ENCODE measurements around the gene LRRC32.
A peak's percentile ranks its signal among the peaks of the same experiment; 100 is the strongest.
"Not testable (repeated sequence)": the region's sequence is repeated elsewhere in the genome, so short reads cannot be mapped to it uniquely, and the experiment has no call there.

The LRRC32 gene

DNA sequence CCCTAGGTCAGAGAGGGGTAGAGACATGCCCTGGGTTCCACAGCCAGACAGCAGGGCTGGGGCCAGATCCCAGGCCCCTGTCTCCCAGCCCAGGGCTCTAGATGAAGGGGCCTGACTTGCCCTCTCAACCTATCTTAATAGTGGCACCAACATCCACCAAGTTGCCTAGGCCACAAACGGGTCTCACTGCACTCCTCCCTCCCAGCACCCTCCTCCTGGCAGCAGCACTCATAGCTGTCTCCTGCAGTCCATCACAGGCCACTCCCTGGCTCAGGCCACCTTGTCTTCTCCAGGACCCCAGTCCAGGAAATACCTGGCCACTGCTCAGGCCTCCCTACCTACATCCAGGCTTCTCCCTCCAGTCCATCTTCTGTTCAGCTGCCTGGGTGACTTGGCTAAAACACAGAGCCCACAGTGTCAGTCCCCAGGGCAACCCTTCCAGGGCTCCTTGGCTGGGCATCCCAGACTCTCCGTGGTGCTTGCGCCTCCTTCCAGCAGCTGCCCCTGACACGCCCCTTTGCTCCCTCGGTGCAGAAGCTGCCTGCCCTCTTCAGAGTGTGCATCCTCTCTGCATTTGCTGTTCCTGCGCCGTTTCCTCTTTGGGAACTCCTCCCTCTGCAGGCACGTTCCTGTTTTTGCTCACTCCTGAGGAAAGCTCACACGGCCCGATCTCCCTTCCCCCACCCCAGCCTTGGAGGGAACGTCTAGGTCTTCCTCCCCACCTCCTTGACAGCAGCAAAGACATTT lies 40.5 kb downstream of the LRRC32 start:
- DNase-seq (ENCODE audit: low read depth in 3 of 3) = no peak

DNA sequence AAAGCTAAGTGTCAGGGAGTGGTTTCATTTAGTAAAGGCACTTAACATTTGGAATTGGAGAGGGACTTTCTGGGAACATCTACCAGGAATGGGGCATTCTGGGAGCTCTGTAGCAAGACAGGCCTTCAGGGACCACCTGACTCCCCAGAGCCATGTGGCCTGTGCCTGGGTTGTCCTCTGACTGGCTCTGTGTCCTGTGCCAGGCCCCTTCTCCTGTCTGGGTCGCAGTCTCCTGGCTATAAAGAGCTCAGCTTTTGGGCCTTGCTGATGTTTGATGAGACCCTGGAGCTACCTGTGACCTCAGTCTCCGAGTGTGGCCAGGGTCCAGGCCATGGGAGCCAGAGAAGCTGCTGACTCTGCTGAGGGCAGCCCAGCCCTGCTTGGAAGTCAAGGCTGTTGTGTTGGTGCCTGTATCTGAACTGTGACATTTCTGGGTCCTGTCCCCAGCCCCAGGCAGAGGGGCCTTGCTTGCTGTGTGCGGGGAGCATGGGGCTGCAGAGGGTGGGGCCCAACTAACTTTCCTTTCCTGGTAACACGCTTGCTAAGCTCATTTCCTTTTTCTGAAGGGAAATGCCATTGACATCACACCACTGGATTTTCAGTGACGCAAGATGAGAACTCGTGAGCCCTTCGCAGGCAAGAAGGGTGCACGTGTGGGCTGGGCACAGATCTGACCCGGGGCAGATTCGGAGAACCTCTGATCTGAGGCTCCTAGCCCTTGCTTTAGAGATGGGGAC lies 41.3 kb downstream of the LRRC32 start:
- peak in 1 of 3 experiments; percentile 30 for DNase-seq (ENCODE audit: low read depth in 3 of 3)

DNA sequence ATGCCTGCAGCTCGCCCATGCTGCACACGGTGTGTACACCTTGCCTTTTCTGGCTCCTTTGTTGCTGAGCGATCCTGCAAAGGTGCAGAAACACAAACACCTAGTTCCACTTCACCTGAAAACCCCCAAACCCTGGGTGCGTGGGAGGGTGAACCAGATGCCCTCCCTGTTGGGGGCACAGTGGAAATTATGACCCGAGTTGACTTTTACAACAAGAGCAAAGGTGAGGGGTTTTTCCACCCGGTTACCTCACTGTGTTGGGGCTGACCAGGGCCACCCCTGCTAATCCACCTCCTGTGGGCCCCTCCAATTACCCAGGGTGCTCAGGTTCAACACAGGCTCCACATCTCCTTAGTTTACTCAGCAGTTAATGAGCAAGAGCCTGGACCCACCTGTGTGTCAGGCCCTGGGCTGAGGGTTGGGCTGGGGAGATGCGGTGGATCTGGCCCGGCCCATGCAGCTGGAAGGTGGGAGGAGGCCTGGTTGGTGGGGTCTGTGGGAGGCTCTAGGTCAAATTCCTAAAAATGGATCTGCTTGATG lies 42.1 kb downstream of the LRRC32 start:
- DNase-seq (ENCODE audit: low read depth in 3 of 3) = peak in 1 of 3 experiments; percentile 48

DNA sequence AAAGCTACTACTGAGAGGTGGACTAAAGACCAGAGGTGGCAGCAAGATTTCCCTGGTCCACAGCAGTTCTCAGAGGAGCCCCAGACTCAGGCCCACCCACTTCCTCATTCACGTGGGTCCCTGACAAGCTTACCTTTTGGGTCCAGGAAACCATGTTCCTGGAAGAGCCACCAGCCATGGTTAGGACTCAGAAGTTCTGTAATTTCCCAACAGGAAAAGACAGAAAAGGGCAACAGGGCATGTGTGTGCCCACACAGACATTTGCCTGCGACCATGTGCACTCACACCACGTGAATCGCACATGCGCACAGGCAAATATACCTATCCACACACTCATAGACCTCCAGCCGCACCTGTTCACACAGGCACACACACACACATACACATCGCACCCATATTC lies 42.9 kb downstream of the LRRC32 start:
- DNase-seq (ENCODE audit: low read depth in 3 of 3) = no peak

DNA sequence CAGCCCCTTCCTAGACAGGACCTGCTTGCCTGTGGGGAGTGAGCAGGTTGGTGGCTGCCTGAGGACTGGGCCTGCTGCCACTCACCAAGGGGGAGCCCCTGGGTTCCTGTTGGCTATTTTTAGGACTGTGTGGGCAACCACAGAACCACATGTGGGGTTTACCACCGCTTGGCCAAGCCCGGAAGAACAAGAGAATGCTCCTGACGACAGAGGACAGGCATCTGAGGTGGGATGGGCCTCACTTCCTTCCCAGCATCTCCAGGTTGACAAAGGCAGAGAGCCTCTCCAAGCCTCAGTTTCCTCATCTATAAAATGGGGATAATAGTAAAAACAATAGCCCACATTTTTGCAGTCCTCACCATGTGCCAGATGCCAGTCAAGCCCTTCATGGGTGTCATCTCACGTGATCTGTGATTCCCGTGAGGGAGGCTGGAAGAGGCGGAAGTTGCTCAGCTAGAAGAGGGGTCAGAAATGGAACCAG lies 43.6 kb downstream of the LRRC32 start:
- DNase-seq (ENCODE audit: low read depth in 3 of 3) = peak in 2 of 3 experiments; percentile 11 to 63

DNA sequence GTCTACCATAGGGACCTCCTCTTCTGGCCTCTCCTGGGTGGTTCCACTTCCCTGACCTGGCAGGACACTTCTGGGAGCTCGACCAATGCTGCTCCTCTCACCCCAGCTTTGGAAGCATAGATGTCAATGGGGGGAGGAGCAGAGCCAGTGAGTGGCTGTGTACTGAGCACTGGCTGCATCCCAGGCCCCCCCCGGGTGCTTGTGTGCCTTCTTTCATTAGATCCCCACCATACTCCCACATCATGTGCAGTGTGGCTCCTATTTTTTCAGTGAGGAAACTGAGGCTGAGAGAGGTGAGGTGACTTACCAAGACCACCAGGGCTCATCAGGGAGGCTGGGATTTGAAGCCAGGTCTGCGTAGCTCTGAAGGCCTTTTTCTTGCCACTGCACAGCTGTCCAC lies 44.3 kb downstream of the LRRC32 start:
- DNase-seq (ENCODE audit: low read depth in 3 of 3) = no peak

DNA sequence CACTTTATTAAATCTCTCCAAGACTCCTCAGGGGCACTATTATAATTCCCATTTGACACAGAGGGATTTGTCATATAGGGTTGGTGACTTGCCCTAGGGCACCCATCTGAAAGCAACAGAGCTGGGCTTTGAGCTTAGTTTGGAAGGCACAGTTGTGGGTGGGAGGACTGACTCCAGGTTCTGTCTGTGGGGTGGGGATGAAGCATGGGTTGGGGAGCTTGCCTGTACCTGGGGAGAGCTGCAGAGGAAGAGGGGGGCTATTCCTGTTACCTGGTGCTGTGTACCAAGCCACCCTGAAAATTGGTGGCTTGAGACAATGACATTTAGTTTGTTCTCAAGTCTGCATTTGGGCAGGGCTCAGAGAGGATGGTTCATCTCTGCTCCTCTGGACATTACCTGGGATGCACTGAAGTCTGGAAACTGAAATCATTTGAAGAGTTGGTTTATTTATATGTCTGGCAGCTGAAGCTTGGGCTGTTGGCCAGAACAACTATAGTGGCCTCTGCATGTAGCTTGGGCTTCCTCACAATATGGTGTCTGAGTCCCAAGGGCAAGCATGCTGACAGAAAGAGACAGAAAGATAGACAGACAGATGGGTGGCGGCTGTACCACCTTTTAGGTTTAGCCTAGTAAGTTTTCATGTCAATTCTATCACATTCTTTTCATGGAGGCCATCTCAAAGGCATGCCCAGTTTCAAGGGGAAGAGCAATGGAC lies 44.9 kb downstream of the LRRC32 start:
- no peak for DNase-seq (ENCODE audit: low read depth in 3 of 3)

DNA sequence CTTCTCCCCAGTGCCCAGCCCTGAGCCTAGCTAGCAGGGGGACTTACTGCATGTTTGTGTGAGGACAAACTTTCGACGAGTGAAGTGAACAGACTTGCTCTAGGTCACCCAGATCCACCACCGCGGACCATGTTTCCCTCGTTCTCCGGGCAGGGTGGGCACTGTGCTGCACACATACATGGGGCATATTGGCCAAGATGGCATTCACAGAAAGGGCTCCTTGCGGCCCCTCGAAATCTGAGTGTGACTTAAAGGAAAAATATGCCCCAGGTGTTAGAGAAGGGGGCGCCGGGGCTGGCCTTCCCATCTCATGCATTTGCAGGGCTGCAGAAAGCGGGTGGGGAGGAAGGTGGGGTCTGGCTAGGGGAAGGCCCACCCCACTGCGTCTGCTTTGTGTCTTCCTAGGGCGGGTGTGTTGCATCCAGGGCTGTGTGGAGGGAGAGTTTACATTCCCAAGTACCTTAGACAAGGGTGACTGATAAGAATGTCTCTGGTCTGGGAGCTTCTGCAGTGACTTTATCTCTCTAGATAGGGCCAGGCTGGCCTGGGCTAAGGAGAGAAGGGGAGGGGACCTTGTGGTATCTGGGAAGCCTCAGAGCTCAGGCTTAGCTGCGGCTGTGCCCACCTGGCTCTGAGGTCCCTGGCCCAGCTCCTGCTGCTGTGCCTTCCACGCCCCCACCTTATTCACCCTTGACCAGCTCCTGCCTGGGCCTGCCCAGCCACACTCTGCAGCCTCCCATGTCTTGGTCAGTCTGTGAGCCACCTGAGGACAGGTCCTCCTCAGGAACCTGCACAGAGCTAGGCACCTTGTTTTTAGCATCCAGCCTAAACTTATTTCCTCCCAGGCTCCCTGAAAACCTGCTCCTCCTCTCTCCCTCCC lies 45.8 kb downstream of the LRRC32 start:
- no peak for DNase-seq (ENCODE audit: low read depth in 3 of 3)

DNA sequence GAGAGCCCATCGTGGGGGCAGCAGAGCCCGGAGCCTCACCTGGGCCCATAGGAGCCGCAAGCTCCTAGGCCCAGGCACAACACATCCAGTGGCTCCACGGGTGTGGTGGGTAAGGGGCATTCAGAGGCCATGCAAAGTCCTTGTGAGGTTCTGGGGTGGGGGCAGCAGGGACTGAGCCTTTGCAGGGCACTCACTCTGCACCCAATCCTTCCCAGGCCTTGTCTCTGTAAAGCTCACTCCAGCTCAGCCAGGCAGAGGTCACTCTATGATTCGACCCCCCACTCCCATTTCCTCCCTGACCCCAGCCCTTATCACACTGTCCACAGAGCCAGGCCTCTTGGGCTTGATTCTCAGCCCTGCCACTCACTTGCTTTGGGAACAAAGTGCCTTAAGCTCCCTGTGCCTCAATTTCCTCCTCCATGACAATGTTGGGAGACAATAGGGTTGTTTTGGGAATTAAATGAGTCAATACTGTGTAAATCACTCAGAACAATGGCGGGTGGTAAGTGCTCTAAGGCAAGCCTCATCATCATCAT lies 46.6 kb downstream of the LRRC32 start:
- no peak for DNase-seq (ENCODE audit: low read depth in 3 of 3)

DNA sequence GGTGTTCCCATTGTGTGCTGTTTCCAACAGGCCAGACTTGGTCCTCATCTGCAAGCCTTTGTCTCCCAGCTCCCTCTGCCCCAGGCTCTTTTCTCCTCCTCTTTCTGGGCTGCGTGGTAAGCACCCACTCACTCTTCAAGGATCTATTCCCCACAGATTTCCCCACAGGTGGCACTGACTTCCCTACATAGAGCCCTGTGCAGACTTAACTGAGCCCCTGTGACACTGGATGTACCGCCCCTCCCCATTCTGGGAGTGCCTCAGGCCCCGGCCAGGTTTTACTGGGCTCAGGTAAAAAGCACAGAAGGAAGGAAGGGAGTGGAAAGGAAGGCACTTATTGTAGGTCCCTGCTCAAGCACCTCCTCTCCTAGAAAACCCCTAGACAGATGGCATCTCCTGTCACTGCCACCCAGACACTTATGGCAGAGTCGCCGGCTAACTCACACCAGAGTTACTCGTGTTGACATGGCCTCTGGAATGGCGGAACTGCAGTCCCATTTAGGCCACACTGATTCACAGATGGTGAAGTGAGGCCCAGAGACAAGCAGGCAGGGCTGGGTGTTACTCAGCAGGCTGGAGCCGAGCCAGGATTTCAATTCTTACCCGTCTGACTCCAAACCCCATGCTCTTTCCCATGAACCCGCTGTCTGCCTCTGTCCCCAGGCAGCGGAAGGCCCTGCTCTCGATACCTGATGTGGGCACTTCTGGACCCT lies 47.2 kb downstream of the LRRC32 start:
- no peak for DNase-seq (ENCODE audit: low read depth in 3 of 3)

DNA sequence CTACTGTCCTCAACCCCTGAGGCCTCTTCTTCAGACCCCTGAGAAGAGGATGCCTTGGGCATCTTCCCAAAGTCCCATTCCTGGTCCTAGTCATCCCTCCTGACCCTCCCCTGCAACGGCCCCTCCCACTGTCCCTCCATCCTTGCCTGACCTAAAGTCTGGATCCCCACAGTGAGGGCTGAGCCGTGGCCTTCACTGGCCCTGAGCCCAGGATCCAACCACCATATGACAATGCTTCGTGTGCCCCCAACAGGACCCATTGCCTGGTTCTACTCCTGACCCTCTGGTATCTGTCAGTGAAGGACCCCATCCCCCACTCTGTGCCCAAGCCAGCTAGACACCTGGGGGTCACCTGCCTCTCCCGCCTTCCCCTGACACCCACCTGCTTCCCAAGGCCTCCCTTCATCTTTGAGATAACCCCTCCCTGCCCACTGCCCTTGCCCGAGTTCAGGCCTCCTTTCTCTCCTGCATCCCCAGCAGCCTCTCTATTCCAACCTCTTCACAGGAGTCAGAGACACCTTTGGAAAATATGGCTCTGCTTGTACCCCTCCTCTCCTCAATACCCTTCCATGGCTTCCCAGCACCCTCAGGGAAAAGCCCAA lies 48.0 kb downstream of the LRRC32 start:
- no peak for DNase-seq (ENCODE audit: low read depth in 3 of 3)

DNA sequence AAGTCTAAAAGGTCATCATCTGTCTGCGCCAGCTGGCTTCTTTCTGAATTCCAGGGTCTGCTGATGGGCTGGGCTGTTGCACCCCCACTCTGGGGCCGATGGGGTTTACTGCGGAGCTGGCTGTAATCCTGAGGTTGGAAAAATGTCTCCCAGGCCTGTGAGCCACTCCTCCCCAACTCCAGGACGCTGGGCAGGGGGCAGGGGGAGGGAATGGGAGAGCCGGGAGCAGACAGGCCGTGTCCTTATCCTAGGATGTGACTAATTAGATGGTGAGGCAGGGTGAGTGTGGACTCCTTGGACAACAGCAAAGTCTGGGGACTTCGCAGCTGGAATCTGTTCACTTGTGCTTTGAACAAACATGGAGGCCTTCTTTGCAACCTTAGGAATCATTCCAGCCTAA lies 48.7 kb downstream of the LRRC32 start:
- DNase-seq (ENCODE audit: low read depth in 3 of 3) = no peak

DNA sequence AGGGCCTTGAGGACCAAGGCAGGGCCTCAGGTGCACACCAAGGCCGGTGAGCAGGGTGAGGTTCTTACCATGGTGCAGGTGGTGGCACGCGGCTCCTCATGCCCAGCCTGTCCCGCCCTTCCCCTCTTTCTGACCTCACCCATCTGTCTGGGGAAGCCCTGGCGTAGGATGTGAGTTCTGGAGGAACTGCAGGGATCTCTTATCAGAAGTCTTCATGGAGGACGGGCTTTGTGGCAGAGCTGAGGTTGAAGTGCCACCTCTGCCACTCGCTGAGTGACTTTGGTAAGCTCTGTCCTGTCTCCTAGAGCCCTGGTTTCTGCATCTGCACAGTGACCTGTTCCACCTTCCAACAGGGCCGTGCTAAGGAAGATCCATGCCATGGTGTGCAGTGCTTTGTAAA lies 49.1 kb downstream of the LRRC32 start:
- DNase-seq (ENCODE audit: low read depth in 3 of 3) = no peak

DNA sequence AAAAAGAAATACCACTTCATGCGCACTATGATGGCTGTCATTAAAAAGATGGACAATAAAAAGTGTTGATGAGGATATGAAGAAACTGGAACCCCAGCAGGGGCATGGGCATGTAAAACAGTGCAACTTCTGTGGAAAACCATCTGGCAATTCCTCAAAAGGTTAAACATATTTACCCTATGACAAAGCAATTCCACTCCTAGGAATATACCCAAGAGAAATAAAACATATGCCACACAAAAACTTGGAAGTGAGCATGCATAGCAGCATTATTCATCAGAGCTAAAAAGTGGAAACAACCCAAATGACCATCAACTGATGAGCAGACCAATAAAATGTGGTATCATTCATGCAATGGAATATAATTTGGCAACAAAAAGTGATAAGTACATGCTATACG lies 50.1 kb downstream of the LRRC32 start:
- no peak for DNase-seq (ENCODE audit: low read depth in 3 of 3)

DNA sequence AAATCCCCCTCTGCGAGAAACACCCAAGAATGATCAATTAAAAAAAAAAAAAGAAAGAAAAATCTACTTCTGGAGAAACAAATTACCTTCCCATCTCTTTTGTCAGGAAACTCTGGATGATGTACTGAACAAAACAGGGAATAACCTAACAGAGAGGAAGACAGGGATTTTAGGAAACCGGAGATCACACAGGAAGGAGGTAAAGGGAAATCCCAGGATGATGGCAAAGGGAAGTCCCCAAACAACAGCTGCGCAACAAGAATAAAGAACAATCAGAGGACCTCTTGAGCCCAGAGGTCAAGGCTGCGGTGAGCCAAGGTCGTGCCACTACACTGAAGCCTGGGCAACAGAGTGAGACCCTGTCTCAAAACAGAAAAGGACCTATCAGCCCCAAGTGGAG lies 50.7 kb downstream of the LRRC32 start:
- not testable (repeated sequence) for DNase-seq (ENCODE audit: low read depth in 3 of 3)

DNA sequence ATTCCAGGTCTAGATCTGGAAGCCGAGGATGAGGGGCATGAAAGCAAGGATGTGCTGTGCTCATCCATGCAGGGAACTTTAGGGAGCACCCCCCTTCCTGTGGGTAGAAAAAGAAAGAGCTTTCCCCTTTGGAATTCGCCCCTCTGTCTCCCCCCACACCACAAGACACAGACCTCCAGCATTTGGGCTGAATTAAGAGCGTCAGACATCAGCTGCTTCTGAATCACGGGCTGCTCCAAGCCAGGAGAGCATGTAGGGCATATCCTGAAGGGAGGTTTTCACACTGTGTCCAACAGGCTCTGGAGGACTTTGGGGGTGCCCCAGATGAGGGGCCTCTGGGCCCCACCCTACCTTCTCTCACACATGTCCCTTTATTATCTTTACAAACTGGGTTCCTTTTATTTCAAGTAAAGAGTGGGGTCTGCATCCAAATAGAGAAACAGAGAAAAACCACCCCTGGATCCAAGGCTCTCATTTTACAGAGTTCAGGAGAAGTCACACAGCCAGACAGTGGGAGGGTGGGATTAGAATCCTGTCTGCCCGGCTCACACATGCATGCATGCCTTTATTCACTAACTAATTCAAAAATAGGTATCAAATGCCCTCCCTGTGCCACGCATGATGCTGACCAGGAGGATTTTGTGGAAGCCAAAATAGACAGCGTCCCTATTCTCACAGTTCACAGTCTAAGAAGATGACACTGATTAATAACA lies 52.8 kb downstream of the LRRC32 start:
- no peak for DNase-seq (ENCODE audit: low read depth in 3 of 3)

DNA sequence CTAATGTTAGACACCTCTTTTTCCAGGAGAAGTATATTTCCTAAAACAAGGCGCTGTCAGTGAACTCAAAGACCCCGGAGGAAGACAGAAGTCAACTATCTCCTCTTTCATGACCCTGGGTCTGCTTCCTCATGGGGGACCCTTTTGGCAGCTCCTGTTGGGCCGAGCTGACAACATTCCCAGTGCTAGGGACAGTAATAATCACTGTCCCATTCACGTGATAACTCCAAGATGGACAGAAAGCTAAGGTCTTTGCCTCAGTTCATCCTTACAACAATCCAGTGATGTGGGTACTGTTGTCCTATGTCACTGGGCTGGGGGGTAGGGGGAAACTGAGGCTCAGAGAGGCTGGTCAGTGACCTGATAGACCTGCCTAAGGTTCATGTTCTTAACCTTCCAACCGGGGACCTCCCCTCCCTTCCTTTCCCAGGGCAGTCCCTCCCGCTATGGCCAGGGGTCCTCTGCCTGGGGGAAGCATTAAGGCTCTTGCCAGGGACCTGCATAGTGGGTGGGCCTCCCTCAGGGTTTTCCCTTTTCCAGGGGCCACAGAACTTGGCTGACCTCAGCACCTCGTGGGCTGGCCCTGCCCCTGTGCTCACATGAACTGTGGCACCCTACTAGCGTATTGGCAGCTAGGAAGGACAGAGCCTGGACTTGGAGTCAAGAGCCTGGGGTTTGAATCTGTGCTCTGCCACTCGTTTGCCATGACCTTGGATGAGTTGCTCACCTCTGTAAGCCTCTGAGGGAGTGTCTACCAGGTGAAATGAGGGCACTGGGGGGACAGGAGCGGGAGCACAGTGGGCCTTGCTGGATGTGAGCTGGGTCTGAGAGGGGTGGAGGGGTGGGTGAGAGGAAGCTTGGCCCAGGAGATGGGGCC lies 53.6 kb downstream of the LRRC32 start:
- no peak for DNase-seq (ENCODE audit: low read depth in 3 of 3)

DNA sequence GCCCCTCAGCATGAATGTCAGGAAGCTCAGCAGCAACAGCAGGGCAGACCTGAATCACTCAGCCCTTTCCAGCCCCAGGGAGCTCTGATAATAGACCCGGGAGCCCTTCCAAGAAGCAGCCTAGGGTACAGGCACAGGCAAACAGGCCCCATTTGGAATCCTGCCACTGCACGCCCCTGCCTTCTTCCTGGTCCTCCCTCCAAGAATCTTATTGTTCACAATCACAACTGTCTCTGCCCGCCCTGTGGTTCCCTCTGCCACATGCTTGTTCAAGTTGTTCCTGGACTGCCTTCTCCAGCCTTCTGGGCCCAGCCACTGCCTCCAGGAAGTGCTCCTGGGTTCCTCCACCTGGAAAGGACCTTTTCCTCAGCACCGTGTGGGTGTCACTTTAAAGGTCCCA lies 54.6 kb downstream of the LRRC32 start:
- DNase-seq (ENCODE audit: low read depth in 3 of 3) = no peak
